ES-I3 (cell line): ENCODE data around the gene CLCNKA.

Source experiments
- H3K36me3 ChIP-seq: 2 replicates; pipeline ENCODE4 v1.6.1; 2013; ENCODE audit warnings: mild to moderate bottlenecking, low read length, control low read depth, moderate library complexity; ENCODE audit not compliant: insufficient read depth
- H3K4me1 ChIP-seq: 2 replicates; pipeline ENCODE4 v1.6.1; 2013; ENCODE audit warnings: mild to moderate bottlenecking, control low read depth, low read length; ENCODE audit not compliant: insufficient read depth
- H3K9ac ChIP-seq: 2 replicates; pipeline ENCODE4 v1.6.1; 2013; ENCODE audit warnings: low read depth, mild to moderate bottlenecking, low read length, moderate library complexity
- H3K9me3 ChIP-seq: 2 replicates; pipeline ENCODE4 v1.6.1; 2013; ENCODE audit warnings: mild to moderate bottlenecking, low read length, moderate library complexity; ENCODE audit not compliant: control insufficient read depth, insufficient read depth

CLCNKA gene

DNA sequence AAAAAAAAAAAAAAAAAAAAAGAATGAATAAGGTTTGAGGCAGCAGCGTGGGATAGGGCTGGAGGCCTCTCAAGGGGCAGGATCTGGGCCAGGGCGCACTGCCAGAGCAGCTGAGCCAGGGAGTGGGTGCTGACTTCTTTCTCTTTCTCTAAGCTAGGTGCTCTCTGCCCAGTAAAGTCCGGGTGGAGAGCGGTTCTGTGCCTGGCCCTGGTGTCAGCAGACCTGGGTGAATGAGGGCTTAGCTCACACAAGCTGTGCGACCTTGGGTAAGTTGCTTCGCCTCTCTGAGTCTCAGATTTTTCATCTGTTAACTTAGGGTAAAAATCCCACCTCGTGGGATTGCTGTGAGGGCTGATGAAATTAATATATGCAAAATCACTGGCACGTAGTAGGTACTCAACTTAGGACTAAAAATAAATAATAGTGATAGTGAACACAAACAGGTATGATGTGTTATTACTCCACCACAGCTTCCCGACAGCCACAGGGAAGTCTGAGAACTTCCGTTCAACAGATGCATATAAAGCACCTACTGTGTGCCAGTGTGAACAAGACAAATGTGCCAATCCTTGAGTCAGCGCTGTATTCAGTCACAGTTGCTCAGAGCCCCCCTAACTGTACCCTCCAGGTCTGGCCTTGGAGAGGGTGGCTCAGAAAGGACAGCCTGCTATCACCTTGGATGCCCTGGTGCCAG, 53.6 kb downstream of the CLCNKA start:
- Histone ChIP-seq H3K9me3 (no peaks in the 10 kb centered on the region), H3K36me3 (no peaks in the 10 kb centered on the region), H3K9ac (no peak overlapping the region), H3K4me1 (peaks cover 5% of the 10 kb centered on the region; the same call in 1 of the 2 replicates)

DNA sequence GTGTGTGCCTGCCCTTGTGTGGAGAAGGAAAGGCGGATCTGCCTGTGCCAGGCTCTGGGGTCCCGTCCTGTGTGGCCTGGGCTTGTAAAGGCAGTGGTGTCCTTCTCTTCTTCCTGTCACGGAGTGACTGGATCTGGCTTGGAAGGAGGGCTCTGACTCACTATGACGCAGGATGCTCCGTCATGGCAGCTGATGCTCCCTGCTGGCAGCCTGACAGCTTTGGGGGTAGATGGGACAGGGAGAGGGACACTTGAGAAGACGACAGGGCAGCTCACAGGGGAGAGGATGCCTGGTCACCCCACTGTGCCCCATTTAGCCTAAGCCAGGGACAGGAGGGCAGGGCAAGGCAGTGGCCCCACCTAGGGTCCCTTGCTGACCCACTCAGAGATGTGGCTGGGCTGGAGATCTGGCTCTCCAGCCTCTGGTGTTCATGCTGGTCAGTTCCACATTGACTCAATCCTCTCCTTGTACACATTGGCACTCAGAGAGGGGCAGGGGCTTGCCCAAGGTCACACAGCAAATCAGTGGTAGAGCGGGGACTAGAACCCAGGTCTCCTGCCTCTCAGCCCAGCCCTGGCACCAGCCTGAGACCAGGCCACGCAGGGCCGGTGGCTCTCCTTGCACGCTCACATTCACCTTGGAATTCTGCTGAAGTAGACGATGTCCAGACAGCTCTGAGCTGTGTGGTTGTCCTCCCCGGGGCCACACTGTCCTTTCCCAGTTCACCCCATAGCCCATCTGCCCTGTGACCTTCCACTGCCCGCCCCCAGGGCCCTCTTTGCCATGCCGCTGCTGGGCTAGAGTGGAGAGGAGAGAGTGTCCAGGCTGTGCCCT, 54.4 kb downstream of the CLCNKA start:
- Histone ChIP-seq H3K36me3 (no peaks in the 10 kb centered on the region), H3K4me1 (peaks cover 5% of the 10 kb centered on the region; the same call in 1 of the 2 replicates), H3K9ac (no peak overlapping the region), H3K9me3 (no peaks in the 10 kb centered on the region)

DNA sequence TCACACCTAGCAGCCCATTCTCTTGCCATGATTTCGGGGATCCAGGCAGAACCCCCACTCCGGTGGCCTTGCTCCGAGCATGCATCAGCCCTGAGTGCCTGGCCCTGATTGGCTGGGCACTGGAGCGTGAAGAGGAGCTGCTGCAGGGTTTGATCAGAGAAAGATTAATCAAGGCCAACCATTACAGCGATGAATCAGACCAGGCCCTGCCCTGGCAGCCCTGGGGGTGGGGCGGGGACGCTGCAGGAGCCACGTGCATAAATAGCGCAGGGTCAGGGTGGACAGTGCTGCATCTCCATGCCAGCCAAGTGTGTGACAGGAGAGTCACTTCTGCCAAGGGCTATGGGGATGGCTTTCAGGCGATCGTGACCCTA, 55.0 kb downstream of the CLCNKA start:
- Histone ChIP-seq H3K9ac (no peak overlapping the region), H3K9me3 (no peaks in the 10 kb centered on the region), H3K36me3 (no peaks in the 10 kb centered on the region), H3K4me1 (peaks cover 5% of the 10 kb centered on the region; the same call in 1 of the 2 replicates)

GRCh38 chr1:16077406-16078245, 55.8 kb downstream of the CLCNKA start:
- Histone ChIP-seq H3K9ac (no peak overlapping the region), H3K36me3 (no peaks in the 10 kb centered on the region), H3K4me1 (peaks cover 5% of the 10 kb centered on the region; the same call in 1 of the 2 replicates), H3K9me3 (no peaks in the 10 kb centered on the region)

GRCh38 chr1:16078925-16079656, 57.3 kb downstream of the CLCNKA start:
- Histone ChIP-seq H3K9ac (no peak overlapping the region), H3K9me3 (no peaks in the 10 kb centered on the region), H3K36me3 (no peaks in the 10 kb centered on the region), H3K4me1 (peaks cover 5% of the 10 kb centered on the region; the same call in 1 of the 2 replicates)

GRCh38 chr1:16080422-16081150, 58.8 kb downstream of the CLCNKA start:
- H3K36me3 ChIP-seq: no peaks in the 10 kb centered on the region
- H3K4me1 ChIP-seq: peaks cover 5% of the 10 kb centered on the region; the same call in 1 of the 2 replicates
- H3K9ac ChIP-seq: no peak overlapping the region
- no peaks in the 10 kb centered on the region for H3K9me3 ChIP-seq

DNA sequence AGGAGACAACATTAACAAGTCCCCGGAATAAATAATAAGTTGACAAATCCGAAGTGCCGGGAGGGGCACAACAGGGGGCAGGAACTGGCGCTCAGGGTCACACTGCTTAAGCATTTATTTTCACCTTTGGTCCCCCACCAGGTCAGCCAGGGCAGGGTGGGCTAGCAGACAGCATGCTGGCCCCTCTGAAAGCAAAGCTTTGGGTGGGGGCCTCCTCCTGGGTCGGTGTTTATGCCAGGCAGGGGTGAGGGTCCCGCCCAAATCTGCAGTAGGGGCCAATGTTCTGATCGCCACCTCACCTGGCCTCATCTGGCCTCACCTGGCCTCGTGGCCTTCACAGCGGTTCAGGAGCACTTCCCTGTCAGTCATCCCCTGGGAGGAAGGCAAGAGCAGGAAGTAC, 59.8 kb downstream of the CLCNKA start:
- no peak overlapping the region for H3K9ac ChIP-seq
- H3K4me1 ChIP-seq: peaks cover 5% of the 10 kb centered on the region; the same call in 1 of the 2 replicates
- no peaks in the 10 kb centered on the region for H3K9me3 ChIP-seq
- no peaks in the 10 kb centered on the region for H3K36me3 ChIP-seq

DNA sequence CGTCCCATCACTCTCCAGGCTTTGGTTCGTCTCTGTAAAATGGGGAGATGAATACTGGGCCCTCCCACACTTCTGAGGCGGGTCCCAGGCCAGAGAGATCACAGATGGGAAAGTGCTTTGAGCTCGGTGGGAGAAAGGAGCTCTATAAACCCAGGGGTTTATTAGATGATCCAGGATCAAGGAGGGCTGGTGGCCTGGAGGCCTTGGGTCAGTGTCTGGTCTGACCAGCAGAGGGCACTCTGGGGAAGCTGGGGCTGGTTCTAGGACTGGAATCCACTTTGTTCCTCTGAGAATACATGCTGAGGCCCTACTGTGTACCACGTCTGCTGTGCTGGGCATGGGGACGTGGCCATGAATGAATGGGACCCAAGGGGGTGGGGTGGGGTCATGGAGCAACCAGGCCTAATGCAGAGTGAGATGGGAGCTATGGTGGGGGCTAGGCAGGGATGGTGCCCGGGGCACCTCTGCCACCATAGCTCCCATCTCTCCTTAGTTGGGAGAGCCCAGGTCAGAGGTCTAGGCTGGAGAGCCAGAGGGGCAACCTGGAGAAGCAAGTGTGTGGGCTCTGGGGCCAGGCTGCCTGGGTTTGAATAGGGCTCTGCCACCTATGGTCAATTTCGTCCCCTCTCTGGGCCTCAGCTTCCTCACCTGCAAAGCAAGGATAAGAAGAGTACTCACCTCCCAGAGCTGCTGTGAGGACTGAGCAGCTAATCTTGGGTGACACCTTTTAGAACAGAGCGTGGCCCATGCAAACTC, 60.6 kb downstream of the CLCNKA start:
- Histone ChIP-seq H3K9ac (no peak overlapping the region), H3K4me1 (peaks cover 5% of the 10 kb centered on the region; the same call in 1 of the 2 replicates), H3K36me3 (no peaks in the 10 kb centered on the region), H3K9me3 (no peaks in the 10 kb centered on the region)

DNA sequence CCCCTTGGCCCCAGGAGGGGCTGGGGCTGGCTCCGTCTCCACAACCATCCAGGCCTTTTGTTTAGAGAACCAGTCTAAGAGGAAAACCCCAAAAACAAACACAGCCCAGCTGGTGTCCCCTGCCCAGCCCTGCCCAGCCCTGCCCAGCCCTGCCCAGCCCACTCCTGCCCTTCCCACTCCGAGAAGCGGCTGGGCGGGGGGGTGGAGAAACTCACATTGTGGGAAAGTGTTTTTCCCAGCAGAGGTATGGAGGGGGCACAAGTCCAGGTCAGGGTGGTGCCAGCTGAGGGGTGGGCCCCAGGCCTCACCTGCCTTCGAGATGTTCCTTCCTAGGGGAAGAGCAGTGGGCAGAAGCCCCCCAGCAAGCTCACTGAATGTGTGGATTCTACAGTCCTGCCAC, 61.6 kb downstream of the CLCNKA start:
- Histone ChIP-seq H3K4me1 (peaks cover 12% of the 10 kb centered on the region; the same call in 1 of the 2 replicates), H3K9me3 (no peaks in the 10 kb centered on the region)

More for the DNA sequence above, 61.6 kb downstream of the CLCNKA start:
- H3K36me3 ChIP-seq: no peaks in the 10 kb centered on the region
- no peak overlapping the region for H3K9ac ChIP-seq
